Loucy (cell line): ENCODE data around the gene USP34.

Experiments
- EZH2phosphoT487 ChIP-seq: fragments of 200-600 bp; IDR thresholded peaks from 2 replicates; pipeline ENCODE4 v1.6.1; 2018; ENCODE audit warnings: antibody characterized with exemption, mild to moderate bottlenecking, moderate library complexity, borderline replicate concordance
- TF ChIP-seq, protein P1 (sequence below): fragments of 200-600 bp; sonication (generic); conservative IDR thresholded peaks from 2 replicates; pipeline ENCODE4 v1.5.1; 2014; ENCODE audit warnings: mild to moderate bottlenecking, antibody characterized with exemption, low read length

DNA sequence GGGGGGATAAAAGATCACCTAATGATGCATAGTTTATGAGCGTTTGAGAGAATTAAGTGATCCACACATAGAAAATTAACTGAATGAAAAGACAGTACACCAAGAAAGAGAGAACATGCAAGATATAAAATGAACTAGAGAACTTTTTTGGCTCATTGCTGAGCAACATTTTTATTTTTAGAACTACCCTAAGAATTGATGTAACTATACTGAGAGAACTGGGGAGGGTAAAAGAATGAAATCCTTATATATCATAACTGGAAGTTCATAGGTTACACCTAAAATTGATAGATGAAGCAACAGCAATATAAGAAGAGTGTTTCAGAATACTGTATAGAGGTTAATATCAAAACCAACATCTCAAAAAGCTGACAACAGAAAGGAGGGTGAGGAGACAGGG lies 55.6 kb downstream of the USP34 start:
- TF ChIP-seq, protein P1, sequence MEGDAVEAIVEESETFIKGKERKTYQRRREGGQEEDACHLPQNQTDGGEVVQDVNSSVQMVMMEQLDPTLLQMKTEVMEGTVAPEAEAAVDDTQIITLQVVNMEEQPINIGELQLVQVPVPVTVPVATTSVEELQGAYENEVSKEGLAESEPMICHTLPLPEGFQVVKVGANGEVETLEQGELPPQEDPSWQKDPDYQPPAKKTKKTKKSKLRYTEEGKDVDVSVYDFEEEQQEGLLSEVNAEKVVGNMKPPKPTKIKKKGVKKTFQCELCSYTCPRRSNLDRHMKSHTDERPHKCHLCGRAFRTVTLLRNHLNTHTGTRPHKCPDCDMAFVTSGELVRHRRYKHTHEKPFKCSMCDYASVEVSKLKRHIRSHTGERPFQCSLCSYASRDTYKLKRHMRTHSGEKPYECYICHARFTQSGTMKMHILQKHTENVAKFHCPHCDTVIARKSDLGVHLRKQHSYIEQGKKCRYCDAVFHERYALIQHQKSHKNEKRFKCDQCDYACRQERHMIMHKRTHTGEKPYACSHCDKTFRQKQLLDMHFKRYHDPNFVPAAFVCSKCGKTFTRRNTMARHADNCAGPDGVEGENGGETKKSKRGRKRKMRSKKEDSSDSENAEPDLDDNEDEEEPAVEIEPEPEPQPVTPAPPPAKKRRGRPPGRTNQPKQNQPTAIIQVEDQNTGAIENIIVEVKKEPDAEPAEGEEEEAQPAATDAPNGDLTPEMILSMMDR, result no peak
- TF ChIP-seq EZH2phosphoT487, result no peak
